Measurements from ENCODE around the gene MIER2.
A peak's percentile ranks its signal among the peaks of the same experiment; 100 is the strongest.

Gene MIER2

GRCh38 chr19:378706-379105 lies 34.1 kb upstream of the MIER2 start:
- DNase-seq (ENCODE audit: low spot score): no peak

DNA sequence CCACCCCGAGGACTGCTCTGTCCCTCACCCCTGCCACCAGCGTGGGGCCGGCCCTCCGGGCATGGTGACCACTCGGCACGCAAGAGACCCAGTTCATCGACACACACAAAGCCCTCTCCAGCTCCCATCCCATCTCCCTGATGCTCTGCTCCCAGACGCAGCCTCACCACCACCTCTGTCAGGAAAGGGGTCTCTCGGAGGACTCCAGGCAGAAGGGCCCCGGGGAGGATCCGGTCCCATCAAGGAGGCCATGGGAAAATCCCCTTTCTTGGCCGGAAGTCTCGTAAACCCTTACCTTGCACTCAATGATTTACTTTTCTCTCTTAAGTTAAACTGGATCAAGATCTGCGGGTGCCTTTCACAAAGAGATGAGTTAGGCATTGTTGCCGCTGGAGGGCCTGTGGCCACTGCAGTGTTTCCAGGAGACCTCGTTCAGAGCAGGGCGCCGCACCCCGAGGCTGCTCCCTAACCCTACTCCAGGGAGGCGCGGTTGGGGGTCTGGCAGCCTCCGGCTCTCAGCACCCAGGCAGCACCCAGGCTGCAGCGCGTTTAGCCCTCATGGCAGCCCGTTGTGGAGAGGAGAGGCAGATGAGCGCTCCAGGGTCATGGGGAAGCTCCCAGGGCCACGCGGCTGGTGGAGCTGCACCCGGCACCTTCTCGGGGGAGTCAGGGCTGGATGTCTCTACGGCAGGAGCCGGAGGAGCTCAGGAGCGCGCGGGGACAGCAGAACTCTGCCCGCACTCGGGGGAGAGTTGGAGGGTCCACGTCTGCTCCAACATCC lies 33.4 kb upstream of the MIER2 start:
- DNase-seq (ENCODE audit: low spot score): no peak

DNA sequence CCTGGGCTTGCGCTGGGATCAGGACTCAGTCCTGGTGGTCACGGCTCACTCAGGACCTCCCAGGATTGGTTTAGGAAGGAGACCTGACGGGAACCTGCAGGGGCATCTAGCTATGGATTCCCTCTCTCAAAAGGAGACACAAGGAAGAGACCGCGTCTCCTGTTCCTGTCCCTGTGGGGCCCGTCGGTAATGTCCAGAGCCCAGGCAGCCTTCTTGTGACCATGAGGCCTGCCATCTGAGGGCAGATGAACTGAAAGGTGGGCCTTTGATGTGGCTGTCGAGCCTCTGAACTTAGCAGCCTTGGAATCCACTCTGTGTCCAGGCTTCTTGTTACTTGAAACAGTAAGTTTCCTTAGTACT lies 31.5 kb upstream of the MIER2 start:
- no peak for DNase-seq (ENCODE audit: low spot score)

- no peak for DNase-seq (ENCODE audit: low spot score)
Measured at GRCh38 chr19:375395-376110, 31.0 kb upstream of the MIER2 start.

GRCh38 chr19:374886-375235 lies 30.3 kb upstream of the MIER2 start:
- no peak for DNase-seq (ENCODE audit: low spot score)

- DNase-seq (ENCODE audit: low spot score): no peak
Measured at GRCh38 chr19:374183-374885, 29.7 kb upstream of the MIER2 start.

GRCh38 chr19:373391-374182 lies 29.0 kb upstream of the MIER2 start:
- no peak for DNase-seq (ENCODE audit: low spot score)

DNA sequence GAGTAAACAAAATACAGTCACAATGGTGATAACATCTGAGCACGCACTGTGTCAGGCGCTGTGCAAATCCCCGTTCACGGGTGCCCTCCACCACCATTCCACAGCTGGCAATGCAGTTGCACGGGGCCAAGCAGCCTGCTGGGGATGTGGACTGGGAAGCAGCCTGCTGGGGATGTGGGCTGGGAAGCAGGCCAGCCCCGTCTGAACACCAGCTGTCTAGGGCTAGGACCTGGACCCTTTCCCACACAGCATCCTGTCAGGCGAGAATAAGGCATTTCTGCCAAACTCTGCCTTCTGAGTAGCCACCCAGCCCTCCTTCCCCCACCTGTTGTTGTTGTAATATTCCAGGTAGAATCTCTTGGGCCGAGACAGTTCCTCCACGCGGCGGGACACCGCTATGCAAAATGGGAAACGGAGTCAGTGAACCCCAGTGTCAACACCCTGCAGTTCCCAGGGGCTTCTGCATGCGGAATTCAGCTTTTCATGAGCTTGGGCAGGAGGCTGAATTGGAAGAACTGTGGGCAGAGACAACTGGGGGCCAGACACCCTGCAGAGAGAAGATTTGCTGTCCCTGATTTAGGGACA lies 27.8 kb upstream of the MIER2 start:
- no peak for DNase-seq (ENCODE audit: low spot score)

- peak; percentile 51 for DNase-seq (ENCODE audit: low spot score)
Measured at GRCh38 chr19:371501-372168, 27.0 kb upstream of the MIER2 start.

DNA sequence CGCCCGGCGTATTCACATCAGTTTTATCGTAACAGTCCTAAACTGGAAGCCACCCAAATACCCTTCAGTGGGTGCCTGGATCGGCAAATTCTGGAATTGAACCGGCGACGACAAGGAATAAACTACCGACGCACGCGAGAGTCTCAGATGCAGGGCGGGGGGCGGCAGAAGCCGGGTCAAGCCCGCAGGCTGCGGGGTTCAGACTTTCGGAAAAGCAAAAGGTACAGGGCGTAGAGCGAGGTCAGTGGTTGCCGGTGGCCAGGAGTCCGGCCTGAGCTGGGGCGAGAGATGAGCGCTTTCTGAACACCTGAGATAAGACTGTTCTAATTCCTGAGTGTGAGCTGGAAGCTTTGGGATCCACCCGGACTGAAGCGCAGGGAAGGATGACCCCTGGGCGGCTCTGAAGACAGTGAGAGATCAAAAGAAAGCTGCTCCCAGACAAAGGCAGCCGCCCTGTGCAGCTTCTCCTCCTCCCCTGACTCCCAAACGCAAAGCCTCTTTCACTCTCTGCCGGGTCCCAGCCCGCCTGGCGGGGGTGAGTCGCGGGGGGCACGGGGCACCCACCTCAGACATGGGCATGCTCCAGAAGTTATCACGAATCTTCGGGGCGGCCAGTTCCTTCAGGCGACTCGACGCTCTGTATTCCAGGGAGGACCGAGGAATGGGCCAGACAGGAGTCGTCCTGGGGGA lies 26.2 kb upstream of the MIER2 start:
- DNase-seq (ENCODE audit: low spot score): no peak

GRCh38 chr19:369876-370275 lies 25.3 kb upstream of the MIER2 start:
- no peak for DNase-seq (ENCODE audit: low spot score)

DNA sequence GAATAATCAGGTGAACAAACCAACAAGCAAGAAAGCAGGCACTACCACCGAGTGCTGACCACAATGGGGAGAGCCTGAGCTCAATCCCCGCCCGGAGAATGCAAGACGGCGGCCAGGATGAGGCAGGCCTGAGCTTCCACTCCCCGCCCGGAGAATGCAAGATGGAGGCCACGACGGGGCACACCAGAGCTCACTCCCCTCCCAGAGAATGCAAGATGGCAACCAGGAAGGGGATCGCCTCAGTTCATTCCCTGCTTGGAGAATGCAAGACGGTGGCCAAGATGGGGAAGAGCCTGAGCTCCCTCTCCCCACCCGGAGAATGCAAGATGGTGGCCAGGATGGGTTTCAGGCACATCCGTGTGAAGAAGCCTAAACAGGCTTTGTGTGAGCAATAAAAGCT lies 24.7 kb upstream of the MIER2 start:
- DNase-seq (ENCODE audit: low spot score): no peak

DNA sequence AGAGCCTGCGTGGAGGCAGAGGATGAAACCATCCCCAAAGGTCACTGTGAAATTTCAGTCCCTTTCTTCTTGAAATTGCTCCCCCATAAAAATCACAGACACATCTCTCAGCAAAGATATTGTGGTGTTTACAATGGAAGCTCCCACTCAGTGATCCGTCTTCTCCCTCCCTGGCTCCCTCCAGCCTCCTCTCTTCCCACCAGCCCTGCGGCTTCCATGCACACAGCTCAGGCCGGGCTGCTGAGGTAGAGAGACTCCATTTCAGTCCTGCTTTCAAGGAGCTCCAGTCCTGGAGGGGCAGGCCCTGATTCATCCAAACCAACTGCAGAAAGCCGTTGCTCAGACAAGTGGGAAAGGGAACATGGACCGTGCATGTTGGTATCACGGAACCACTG lies 24.0 kb upstream of the MIER2 start:
- DNase-seq (ENCODE audit: low spot score): no peak

DNA sequence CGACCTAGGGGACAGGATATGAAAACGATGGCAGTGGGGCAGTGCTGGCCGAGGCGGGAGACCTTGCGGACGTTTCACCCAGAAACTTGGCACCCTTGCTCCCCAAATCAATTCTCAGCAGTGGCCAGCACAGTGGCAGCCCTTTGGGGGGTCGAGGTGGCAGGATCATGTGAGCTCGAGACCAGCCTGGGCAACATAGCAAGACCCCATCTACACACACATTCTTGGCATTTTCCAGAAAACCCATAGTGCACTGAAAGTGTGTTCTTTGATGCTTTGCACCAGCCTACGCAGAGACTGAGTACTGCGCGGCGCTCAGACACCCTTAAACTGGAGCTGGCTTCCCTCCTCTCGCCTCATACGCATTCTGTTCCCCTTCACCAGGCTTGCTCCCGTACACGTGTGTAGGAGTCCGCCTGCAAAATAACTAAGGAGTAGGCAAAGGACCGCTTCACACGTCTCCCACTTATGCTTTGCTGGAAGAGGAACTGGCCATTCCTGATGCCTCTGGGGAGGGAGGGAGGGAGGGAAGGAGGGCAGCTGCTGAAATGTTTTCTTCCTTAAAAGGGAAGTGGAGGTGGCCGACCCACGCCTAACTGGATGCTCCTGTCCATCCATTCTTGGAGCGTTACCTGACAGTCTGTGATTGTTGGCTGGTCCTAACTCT lies 23.5 kb upstream of the MIER2 start:
- no peak for DNase-seq (ENCODE audit: low spot score)

DNA sequence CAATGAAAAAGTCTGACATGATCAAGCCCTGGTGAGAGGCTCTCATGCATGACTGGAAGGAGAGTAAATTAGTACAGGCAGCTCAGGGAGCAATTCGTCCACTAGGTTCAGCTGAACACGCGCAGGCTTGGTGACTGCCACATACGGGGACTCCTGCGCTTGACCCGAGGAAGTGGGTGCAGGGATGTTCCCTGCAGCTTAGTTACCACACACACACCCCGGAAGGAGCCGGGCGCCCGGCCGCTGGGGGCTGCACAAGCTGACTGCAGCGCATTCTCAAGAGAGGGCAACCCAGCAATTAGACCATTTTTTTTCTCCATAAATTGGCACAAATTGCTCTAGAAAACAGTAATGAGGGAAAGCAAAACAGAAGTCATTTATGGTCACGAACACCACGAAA lies 23.0 kb upstream of the MIER2 start:
- no peak for DNase-seq (ENCODE audit: low spot score)

DNA sequence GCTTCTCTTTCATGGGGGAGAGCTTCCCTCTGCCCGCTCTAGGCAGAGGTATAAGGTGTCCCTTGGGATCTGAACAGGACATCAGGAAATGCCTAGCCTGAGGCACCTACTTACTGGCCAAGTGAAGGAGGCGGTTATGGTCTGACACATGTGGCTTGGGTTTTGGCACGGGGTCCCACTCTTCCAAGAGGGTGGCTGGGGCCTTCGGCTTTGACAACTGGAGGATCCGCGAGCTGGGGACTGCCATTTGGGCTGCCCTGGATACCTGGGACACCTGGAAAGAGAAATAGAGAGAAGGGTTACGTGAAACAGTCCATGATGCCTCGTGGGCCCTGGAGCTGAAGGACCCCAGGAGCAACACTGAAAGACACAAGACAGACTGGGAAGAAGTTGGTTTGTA lies 22.4 kb upstream of the MIER2 start:
- DNase-seq (ENCODE audit: low spot score): no peak

DNA sequence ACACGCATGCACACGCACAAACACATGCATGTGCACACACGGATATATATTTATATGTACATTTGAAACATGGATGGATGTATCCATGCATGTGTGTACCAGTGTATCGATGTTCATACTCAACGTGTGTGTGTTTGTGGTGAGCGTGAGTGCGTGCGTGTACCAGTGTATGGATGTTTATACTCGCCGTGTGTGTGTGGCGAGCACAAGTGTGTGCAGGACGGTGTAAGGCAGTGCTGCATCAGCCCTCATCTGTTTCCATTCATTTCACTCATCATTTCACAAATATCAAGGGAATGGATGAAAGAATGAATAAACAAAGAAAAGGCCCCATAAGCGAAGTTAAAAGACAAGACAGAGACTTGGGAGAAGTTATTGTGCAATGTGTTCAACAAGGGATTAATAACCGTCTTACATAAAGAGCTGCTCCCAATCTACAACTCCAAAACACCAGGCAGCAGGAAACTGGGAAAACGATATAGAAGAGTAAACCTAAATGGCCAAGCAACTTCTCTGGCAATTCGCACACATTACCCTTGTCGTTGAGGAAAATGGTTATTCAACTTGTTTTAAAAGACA lies 21.7 kb upstream of the MIER2 start:
- no peak for DNase-seq (ENCODE audit: low spot score)

GRCh38 chr19:364496-365287 lies 20.1 kb upstream of the MIER2 start:
- no peak for DNase-seq (ENCODE audit: low spot score)

- no peak for DNase-seq (ENCODE audit: low spot score)
Measured at GRCh38 chr19:362683-363082, 18.1 kb upstream of the MIER2 start.
